Measurements from ENCODE around the gene MYADM. TPM values are rescaled to one million over a fixed set of nuclear protein-coding genes. Genes with fewer than 3 reads are reported as not detected.
A peak's percentile ranks its signal among the peaks of the same experiment; 100 is the strongest.

MYADM gene
- polyA plus RNA-seq, 1 donor from 2014 or later, result 2.5 TPM

GRCh38 chr19:53909471-53910169 lies 41.9 kb downstream of the MYADM start:
- Histone ChIP-seq H3K79me2 (replicated peaks; ENCODE audit: insufficient read depth, low read length) (peaks cover 24% of the 10 kb centered on the region), H3F3A (ENCODE audit: insufficient read depth, low read length, poor library complexity, severe bottlenecking) (no peaks in the 10 kb centered on the region), H3K9ac (ENCODE audit: low read length) (peak overlapping the region; percentile 91), H3K4me3 (ENCODE audit: low read length) (peak overlapping the region; percentile 99), H3K27ac (ENCODE audit: low read length) (peak overlapping the region; percentile 86), H3K9me3 (ENCODE audit: low read length) (no peaks in the 10 kb centered on the region), H3K27me3 (ENCODE audit: insufficient read depth, low read depth, low read length) (no peaks in the 10 kb centered on the region), H3K4me2 (ENCODE audit: low read length) (peak overlapping the region; percentile 92), H3K36me3 (ENCODE audit: insufficient read depth, low read length) (no peaks in the 10 kb centered on the region), H4K20me1 (ENCODE audit: insufficient read depth) (no peaks in the 10 kb centered on the region), H3K9me2 (ENCODE audit: insufficient read depth, low read length) (no peaks in the 10 kb centered on the region), H2AFZ (ENCODE audit: low read depth, low read length) (peak overlapping the region; percentile 46)
- TF ChIP-seq RAD21 (conservative IDR thresholded peaks at IDR 0.05) (peak; percentile 3), POLR2AphosphoS5 (IDR thresholded peaks at IDR 0.05) (no peak), REST (IDR thresholded peaks at IDR 0.05; ENCODE audit: borderline replicate concordance) (peak; percentile 13), MXI1 (conservative IDR thresholded peaks at IDR 0.05; ENCODE audit: poor library complexity, severe bottlenecking) (peak; percentile 32), EP300 (conservative IDR thresholded peaks at IDR 0.05; ENCODE audit: poor library complexity, severe bottlenecking) (no peak), TAF1 (IDR thresholded peaks at IDR 0.05; ENCODE audit: low read depth) (no peak), SMC3 (conservative IDR thresholded peaks at IDR 0.05; ENCODE audit: poor library complexity) (no peak), CTCF (IDR thresholded peaks at IDR 0.05; ENCODE audit: poor library complexity, severe bottlenecking) (no peak)

- peak overlapping the region; percentile 92 for H3K4me2 ChIP-seq (ENCODE audit: low read length)
These were observed 42.5 kb downstream of the MYADM start for GRCh38 chr19:53910170-53910518.

More at GRCh38 chr19:53910170-53910518, 42.5 kb downstream of the MYADM start:
- Histone ChIP-seq H3K9ac (ENCODE audit: low read length) (peak overlapping the region; percentile 91), H4K20me1 (ENCODE audit: insufficient read depth) (no peaks in the 10 kb centered on the region), H3K9me2 (ENCODE audit: insufficient read depth, low read length) (no peaks in the 10 kb centered on the region), H3K27ac (ENCODE audit: low read length) (peak overlapping the region; percentile 86), H3K4me3 (ENCODE audit: low read length) (peak overlapping the region; percentile 99), H3K9me3 (ENCODE audit: low read length) (no peaks in the 10 kb centered on the region), H3K36me3 (ENCODE audit: insufficient read depth, low read length) (no peaks in the 10 kb centered on the region), H2AFZ (ENCODE audit: low read depth, low read length) (peak overlapping the region; percentile 46), H3F3A (ENCODE audit: insufficient read depth, low read length, poor library complexity, severe bottlenecking) (no peaks in the 10 kb centered on the region), H3K79me2 (replicated peaks; ENCODE audit: insufficient read depth, low read length) (peaks cover 24% of the 10 kb centered on the region), H3K27me3 (ENCODE audit: insufficient read depth, low read depth, low read length) (no peaks in the 10 kb centered on the region)
- TF ChIP-seq TAF1 (IDR thresholded peaks at IDR 0.05; ENCODE audit: low read depth) (no peak), MXI1 (conservative IDR thresholded peaks at IDR 0.05; ENCODE audit: poor library complexity, severe bottlenecking) (no peak), RAD21 (conservative IDR thresholded peaks at IDR 0.05) (no peak), EP300 (conservative IDR thresholded peaks at IDR 0.05; ENCODE audit: poor library complexity, severe bottlenecking) (no peak), POLR2AphosphoS5 (IDR thresholded peaks at IDR 0.05) (no peak), SMC3 (conservative IDR thresholded peaks at IDR 0.05; ENCODE audit: poor library complexity) (no peak), EZH2 (IDR thresholded peaks at IDR 0.05; ENCODE audit: borderline replicate concordance, insufficient read depth, low read length, poor library complexity, severe bottlenecking) (no peak), REST (IDR thresholded peaks at IDR 0.05; ENCODE audit: borderline replicate concordance) (no peak), CTCF (IDR thresholded peaks at IDR 0.05; ENCODE audit: poor library complexity, severe bottlenecking) (no peak)

All from neural cell (in vitro differentiated cells).